ENCODE results near the gene FAM185A.
"Not testable (repeated sequence)": the region's sequence is repeated elsewhere in the genome, so short reads cannot be mapped to it uniquely, and the experiment has no call there.

GRCh38 chr7:102745494-102746288, 3.1 kb upstream of the FAM185A start:
- peak in 1 of 5 experiments; percentile 4 for TF ChIP-seq CTCF (IDR thresholded peaks at IDR 0.05)
- not testable (repeated sequence) for TF ChIP-seq POLR2A (IDR thresholded peaks at IDR 0.05)
